Stimulated activated CD4-positive, alpha-beta T cell treated with anti-CD3 and anti-CD28 coated beads, Interleukin-15, amount 100 ng/mL, for 24 hours (primary cell): ENCODE measurements around the gene PARN.
A peak's percentile ranks its signal among the peaks of the same experiment; 100 is the strongest.
"Not testable (repeated sequence)": the region's sequence is repeated elsewhere in the genome, so short reads cannot be mapped to it uniquely, and the experiment has no call there.

Experiments used
- DNase-seq: peaks from one replicate; pipeline ENCODE4 v3.0.0-alpha.2; 2020

Gene PARN

DNA sequence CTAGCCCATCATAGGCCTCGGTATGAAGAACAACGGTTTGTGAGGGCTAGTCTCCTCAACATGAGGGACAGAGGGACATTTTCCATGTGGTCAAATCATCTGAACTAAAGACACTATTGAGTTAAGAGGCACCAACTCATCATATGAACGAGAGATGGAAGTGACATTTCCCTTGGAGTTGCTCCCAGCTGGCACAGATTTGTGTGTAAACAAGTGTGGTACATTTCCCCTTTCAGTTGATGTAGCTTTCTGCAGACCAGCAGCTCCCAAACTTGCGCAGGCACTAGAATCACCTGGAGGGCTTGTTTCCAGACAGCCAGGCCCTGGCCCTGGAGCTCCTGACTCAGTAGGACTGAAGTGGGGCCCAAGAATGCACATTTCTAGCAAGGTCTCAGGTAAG, 205.5 kb downstream of the PARN start:
- DNase-seq: no peak

DNA sequence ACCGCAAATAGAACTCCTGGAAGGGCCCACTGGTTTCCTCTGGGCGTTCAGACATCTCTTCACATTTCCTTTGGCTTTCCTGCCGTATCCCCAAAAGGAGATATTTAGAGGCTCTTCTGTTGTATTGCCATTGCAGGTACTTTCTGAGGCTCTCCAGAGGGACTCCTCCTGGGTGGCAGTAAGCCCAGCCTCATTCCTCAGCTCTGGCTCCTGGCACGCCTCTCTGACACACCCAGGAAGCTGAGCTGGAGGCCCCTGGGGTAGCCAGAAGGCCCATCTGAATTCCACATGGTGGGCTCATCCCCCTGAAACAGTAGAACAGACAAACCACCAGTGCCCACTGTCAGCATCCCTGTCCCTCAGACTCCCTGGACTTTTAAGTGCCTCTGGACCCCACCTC, 206.7 kb downstream of the PARN start:
- no peak for DNase-seq

DNA sequence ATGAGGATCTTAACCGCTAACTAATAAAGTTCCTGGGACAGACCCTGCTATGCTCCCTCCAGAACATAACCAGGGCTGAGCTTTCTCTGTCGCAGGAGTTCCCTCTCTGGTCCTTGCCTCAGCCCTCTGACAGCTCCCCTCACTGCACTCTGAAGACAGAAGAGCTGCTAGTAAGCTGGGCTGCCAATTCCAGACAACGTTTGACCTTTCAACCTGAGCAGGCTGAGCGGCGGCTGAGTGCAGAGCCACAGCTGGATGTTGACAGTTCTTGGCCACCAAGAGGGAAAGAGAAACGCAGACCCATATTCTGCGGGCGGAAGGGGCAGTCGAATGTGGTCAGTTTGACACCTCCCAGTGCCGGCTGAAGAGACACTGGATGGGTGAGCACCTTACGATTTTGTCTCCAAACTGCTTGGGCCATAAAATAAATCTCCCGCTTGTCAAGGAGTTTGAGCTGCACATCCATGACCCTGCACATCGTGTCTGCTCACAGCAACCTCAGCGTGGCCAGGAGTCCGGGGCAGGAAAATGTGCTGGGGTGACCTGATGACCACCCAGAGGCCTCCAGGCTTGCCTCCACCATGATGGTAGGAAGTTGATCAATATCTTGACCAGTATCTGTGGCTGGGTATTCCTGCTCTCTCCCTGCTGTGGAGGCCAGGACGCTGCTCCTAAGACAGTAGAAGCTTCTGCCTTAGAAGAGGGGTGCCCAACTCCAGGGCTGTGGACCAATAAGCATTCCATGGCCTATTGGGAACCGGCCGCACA, 209.2 kb downstream of the PARN start:
- DNase-seq: no peak

- not testable (repeated sequence) for DNase-seq
These were observed 209.8 kb downstream of the PARN start for GRCh38 chr16:14420243-14420642.

- no peak for DNase-seq
These were observed 210.2 kb downstream of the PARN start for GRCh38 chr16:14419817-14420216.

- DNase-seq: no peak
These were observed 211.2 kb downstream of the PARN start for GRCh38 chr16:14418795-14419225.

GRCh38 chr16:14416184-14416583, 213.9 kb downstream of the PARN start:
- DNase-seq: no peak

DNA sequence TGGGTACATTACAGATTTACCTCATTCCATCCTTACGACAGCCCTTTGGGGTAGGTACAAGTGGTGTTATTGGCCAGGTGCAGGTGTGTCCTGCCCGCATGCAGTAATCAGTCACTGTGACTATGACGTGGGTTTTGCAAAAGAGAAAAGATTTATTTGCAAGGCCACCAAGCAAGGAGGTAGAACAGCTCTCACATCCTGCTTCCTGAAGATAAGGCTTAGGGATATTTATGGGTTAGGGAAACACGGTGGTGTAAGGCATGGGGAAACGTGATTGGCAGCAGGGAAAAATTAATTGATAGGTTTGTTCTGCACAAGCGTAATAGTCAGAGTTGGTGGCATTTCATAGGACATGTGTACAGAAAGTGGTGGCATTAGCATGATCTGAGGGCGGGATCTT, 214.8 kb downstream of the PARN start:
- DNase-seq: no peak

DNA sequence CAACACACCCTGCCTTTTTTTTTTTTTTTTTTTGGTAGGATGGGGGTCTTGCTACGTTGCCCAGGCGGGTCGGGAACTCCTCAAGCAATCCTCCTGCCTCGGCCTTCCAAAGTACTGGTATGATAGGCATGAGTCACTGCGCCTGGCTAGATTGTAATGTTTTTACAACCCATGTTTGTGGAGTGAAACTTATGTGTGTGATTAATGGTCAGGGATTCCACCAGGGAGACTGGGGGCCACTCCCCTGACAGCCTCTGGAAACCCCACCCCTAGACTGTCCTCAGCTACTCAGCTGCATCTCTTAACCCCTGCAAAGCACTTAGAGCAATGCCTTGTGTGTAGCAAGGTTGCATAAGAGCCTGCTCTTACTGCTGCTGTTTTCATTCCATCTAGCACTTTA, 220.5 kb downstream of the PARN start:
- DNase-seq: no peak

GRCh38 chr16:14407786-14408399, 222.2 kb downstream of the PARN start:
- DNase-seq: no peak

- DNase-seq: peak; percentile 34
These were observed 224.2 kb downstream of the PARN start for GRCh38 chr16:14405611-14406537.

- not testable (repeated sequence) for DNase-seq
These were observed 227.1 kb downstream of the PARN start for GRCh38 chr16:14403001-14403389.

DNA sequence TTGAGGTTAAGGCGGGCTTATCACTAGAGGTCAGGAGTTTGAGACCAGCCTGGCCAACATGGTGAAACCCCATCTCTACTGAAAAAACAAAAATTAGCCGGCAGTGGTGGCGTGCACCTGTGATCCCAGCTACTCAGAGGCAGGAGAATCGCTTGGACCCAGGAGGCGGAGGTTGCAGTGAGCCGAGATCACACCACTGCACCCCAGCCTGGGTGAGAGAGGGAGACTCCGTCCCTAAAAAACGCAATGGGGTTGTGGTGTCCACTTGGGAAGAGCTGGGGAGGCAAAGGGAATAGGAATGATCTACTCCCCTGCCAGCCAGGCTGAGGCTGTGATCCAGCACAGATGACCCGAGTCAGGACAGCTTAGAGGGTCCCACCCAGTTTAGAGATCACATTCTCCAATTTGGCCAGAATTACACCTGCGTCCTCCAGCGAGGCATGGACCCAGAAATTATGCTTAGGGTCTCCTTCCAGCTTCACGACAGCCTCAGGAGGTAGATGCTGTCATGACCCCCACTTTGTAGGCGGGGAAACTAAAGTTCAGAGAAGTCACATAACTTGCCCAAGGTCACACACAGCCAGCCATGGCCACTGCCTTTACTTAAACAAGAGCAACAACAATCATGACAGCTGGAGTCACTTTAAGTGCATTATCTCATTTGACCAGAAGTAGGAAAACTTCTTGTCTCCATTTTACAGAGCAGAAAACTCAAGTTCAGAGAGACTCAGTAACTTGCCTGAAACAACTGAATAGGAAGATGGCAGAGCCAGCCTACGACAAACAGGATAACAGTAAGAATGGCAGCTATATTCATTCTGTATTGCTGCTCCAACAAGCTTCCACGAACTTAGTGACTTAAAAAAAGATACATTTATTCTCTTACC, 227.7 kb downstream of the PARN start:
- not testable (repeated sequence) for DNase-seq

- DNase-seq: not testable (repeated sequence)
These were observed 228.4 kb downstream of the PARN start for GRCh38 chr16:14401711-14402061.

DNA sequence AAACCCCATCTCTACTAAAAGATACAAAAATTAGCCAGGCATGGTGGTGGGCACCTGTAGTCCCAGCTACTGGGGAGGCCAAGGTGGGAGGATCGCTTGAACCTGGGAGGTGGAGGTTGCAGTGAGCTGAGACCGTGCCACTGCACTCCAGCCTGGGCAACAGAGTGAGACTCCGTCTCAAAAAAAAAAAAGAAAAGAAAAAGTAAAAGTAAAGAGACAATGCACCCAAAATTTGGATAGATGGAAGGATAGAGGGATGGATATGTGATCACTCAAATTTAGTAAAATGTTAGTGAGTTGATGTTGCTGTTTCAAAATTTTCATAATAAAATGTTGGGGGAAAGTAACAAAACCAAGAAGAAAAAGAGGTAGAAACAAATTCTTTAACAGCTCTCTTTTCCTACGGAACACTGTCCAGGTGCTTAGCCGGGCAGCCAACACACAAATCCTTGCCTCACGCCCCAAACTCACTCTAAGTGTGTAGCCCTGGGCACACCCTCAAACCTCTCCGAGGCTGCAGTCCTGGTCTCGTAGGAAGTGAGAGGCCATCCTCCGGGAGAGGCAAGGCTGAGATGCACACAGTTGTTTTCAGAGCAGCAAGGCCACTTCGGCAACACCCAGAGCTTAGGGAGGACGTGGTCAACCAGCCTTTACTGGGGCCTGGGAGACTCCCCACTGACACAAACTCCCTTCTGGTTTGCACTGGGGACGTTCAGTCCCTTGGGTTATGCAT, 228.9 kb downstream of the PARN start:
- not testable (repeated sequence) for DNase-seq

DNA sequence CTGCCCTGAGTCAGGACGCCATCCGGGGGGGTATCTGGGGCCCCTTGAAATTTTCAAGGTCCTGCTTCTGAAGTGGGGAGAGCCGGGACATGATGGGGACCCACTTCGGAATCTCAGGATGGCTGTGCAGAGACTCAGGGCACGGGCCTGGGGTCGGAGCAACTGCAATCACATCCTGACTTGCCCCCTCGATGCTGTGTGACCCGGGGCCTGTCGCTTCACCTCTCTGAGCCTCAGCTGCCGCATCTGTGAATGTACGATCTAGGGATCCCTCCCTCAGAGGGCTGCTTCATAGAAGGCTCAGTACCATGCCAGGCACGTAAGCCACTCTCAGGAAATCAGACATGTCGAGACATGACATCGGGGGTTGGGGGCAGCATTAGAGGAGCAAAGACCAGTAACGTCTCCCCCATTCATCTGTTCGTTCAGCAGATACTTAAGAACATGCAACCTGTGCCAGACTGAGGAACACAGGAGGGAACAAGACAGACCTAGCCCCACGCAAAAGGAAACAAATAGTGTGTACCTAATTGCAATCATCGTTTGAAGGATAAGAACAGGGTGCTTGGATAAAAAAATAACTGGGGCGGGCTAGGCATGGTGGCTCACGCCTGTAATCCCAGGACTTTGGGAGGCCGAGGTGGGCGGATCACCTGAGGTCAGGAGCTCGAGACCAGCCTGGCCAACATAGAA, 229.6 kb downstream of the PARN start:
- DNase-seq: no peak

DNA sequence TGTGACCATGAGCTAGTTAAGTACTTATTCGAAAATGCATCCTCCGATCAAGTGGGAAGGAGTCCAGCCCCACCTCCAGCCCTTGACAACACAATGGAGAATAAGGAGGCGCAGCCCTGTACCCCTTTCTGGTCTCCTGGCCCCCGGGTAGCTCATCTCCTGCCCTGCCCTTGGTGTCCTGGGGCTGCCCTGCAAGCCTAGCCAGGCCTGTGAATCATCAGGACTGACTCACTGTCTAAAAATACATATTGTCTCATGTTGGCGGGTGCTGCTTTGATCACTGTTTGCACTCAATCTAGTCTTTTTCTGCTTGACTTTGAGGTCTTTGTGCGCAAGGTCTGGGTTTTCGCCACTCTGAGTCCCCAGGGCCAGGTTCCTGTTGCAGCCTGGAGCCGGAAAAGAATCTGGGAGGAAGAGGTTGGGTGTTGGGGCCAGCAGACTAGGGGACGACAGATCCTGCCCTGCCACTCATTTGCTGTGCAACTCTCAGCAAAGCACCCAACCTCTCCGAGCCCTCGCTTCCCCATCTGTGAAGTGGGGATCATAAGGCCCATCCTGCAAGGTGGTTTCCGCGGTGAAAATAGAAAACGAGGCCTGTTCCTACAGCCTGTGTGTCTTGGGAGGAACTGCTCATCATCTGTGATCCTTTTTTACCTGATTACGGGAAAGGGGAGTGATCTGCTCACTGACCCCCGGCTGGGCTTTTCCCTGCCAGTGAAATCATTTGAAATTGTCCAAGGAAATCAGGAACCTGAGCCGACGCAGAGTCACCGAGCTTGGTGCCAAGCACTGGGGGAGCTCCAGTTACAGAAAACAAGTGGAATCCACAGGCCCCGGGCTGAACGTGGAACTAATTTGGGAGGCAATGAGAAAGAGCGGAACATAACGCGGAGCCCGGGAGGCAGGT, 230.4 kb downstream of the PARN start:
- no peak for DNase-seq

- DNase-seq: no peak
These were observed 231.9 kb downstream of the PARN start for GRCh38 chr16:14398014-14398717.

GRCh38 chr16:14395710-14396304, 234.3 kb downstream of the PARN start:
- DNase-seq: not testable (repeated sequence)
